Stomach (tissue), 9 donors: Measurements from ENCODE around the gene TMCC1. TPM values are rescaled to one million over a fixed set of nuclear protein-coding genes. Genes with fewer than 3 reads are reported as not detected.
"Not testable (repeated sequence)": the region's sequence is repeated elsewhere in the genome, so short reads cannot be mapped to it uniquely, and the experiment has no call there.

Source experiments
- DNase-seq, 2 donors: peaks; one replicate each; pipeline versions ENCODE4 v3.0.0 to v3.0.0-alpha.2; 2013 to 2019
- H3K27ac ChIP-seq, 5 donors: fragments of 200-600 bp in 4 of 5; sonication (generic) in 4 of 5; one replicate each; pipeline ENCODE4 v1.5.1; 2013 to 2019; ENCODE audit warnings: mild to moderate bottlenecking in 1 of 5, moderate library complexity in 1 of 5
- H3K27me3 ChIP-seq, 3 donors: fragments of 200-600 bp; sonication (generic); one replicate each; pipeline ENCODE4 v1.5.1; 2017 to 2019; ENCODE audit warnings: mixed run types in 1 of 3
- H3K36me3 ChIP-seq, 4 donors: fragments of 200-600 bp; sonication (generic); 1 replicate in 3 of 4; 2 replicates in 1 of 4; pipeline ENCODE4 v1.5.1; 2016 to 2019
- H3K4me1 ChIP-seq, 4 donors: fragments of 200-600 bp; sonication (generic); one replicate each; pipeline ENCODE4 v1.5.1; 2016 to 2019
- H3K4me3 ChIP-seq, 4 donors: fragments of 200-600 bp; sonication (generic) in 3 of 4; one replicate each; pipeline ENCODE4 v1.5.1; 2016 to 2019; ENCODE audit warnings: mild to moderate bottlenecking in 1 of 4
- H3K9me3 ChIP-seq, 4 donors: fragments of 200-600 bp; sonication (generic); one replicate each; pipeline ENCODE4 v1.5.1; 2016 to 2019
- EP300 ChIP-seq: sonication (generic); formaldehyde crosslinking; IDR thresholded peaks from one replicate; pipeline ENCODE4 v1.6.1; 2017; ENCODE audit warnings: antibody characterized with exemption
- POLR2A ChIP-seq, 4 donors: fragments of 450-650 bp; IDR thresholded peaks; one replicate each; pipeline ENCODE4 v1.6.1; 2016; ENCODE audit warnings: antibody characterized with exemption in 4 of 4, control low read depth in 2 of 4, mild to moderate bottlenecking in 1 of 4, moderate library complexity in 1 of 4
- POLR2AphosphoS5 ChIP-seq, 3 donors: sonication (generic); formaldehyde crosslinking; IDR thresholded peaks; one replicate each; pipeline ENCODE4 v1.6.1; 2016; ENCODE audit warnings: antibody characterized with exemption in 3 of 3
- WGBS, 5 donors: extraction: QIAGEN DNeasy Blood & Tissue Kit in 3 of 5; methylation state at CpG; one replicate each; pipeline versions ENCODE4 v1.1.5 to v1.1.7; 2013 to 2018; 5-methylcytosine and 5-hydroxymethylcytosine counted together
- intact Hi-C: fragments of 100-400 bp; cut with DNase I; formaldehyde crosslinking; loops from one replicate; pipeline ENCODE4 v1.15.1; 2023; ENCODE audit warnings: low total_unique reads
- polyA plus RNA-seq, 3 donors: library from polyadenylated mRNA; stranded (reverse); fragments of 200-250 nt; gene quantifications; one replicate each; pipeline ENCODE4 v1.2.3, GENCODE V29; 2013
- total RNA-seq, 5 donors: library from RNA; depleted of rRNA; stranded (reverse); fragments of >200 nt; gene quantifications; one replicate each; pipeline versions ENCODE4 v1.1.0 to v1.2.3, GENCODE V29; 2014 to 2016
- TF ChIP-seq, protein P1 (sequence below), 7 experiments: fragments of 450-650 bp in 4 of 7; fragments of 200-600 bp in 3 of 7; sonication (generic) in 3 of 7; IDR thresholded peaks; one replicate each; pipeline ENCODE4 v1.5.1; 2016 to 2019; ENCODE audit warnings: antibody characterized with exemption in 7 of 7, control low read depth in 2 of 7, mild to moderate bottlenecking in 1 of 7
- donor health status: healthy with polysubstance abuse.
- donor health status: Bipolar disorder and iron deficiency.
- donor health status: healthy.

The TMCC1 gene
- total and polyA plus RNA-seq, 8 donors, result 5.0 to 26.6 (median 9.3) TPM

GRCh38 chr3:129881261-129881660 lies 12.2 kb downstream of the TMCC1 start:
- 53 to 69% (median 65%) methylated on average over 2 of the region's 2 CpGs for WGBS, 5 donors
- Histone ChIP-seq H3K27ac (no peak overlapping the region), H3K36me3 (peaks cover 0 to 32% (median 28%) of the 10 kb centered on the region in 4 donors), H3K4me1 (peaks cover 0 to 31% (median 13%) of the 10 kb centered on the region in 4 donors), H3K4me3 (no peak overlapping the region), H3K27me3 (no peaks in the 10 kb centered on the region), H3K9me3 (no peaks in the 10 kb centered on the region)
- DNase-seq, result no peak
- TF ChIP-seq POLR2AphosphoS5 (IDR thresholded peaks at IDR 0.05) (no peak), EP300 (no peak), POLR2A (IDR thresholded peaks at IDR 0.05) (no peak)
- TF ChIP-seq, protein P1, sequence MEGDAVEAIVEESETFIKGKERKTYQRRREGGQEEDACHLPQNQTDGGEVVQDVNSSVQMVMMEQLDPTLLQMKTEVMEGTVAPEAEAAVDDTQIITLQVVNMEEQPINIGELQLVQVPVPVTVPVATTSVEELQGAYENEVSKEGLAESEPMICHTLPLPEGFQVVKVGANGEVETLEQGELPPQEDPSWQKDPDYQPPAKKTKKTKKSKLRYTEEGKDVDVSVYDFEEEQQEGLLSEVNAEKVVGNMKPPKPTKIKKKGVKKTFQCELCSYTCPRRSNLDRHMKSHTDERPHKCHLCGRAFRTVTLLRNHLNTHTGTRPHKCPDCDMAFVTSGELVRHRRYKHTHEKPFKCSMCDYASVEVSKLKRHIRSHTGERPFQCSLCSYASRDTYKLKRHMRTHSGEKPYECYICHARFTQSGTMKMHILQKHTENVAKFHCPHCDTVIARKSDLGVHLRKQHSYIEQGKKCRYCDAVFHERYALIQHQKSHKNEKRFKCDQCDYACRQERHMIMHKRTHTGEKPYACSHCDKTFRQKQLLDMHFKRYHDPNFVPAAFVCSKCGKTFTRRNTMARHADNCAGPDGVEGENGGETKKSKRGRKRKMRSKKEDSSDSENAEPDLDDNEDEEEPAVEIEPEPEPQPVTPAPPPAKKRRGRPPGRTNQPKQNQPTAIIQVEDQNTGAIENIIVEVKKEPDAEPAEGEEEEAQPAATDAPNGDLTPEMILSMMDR (IDR thresholded peaks at IDR 0.05), result no peak
- intact Hi-C loops, result no loop called here

DNA sequence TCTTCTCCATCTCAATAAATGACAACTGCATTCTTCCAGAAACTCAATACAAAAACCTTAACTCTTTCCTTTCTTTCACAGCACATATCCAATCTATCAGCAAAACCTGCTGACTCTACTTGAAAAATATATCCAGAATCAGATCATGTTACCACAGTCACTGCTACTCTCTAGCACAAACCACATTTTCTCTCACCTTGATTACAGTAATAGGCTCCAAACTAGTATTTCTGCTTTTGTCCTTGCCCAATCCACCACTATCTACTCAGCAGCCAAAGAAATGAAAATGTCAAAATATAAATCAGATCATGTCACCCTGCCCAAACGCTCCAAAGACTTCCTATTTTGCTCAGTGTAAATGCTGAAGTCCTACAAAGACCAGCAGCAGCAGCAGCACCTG lies 15.2 kb downstream of the TMCC1 start:
- no peak overlapping the region for H3K27ac ChIP-seq
- TF ChIP-seq POLR2AphosphoS5 (IDR thresholded peaks at IDR 0.05) (no peak), EP300 (no peak), POLR2A (IDR thresholded peaks at IDR 0.05) (no peak)
- TF ChIP-seq, protein P1 (IDR thresholded peaks at IDR 0.05), result no peak
- intact Hi-C loops, result no loop called here
- H3K4me3 ChIP-seq, result no peak overlapping the region
- no peak for DNase-seq
- peaks cover 0 to 31% (median 13%) of the 10 kb centered on the region in 4 donors for H3K4me1 ChIP-seq
- no peaks in the 10 kb centered on the region for H3K9me3 ChIP-seq
- no peaks in the 10 kb centered on the region for H3K27me3 ChIP-seq
- 29 to 75% (median 53%) methylated on average over 1 of the region's 1 CpG for WGBS, 5 donors
- peaks cover 0 to 59% (median 50%) of the 10 kb centered on the region in 4 donors for H3K36me3 ChIP-seq

- intact Hi-C loops, result not testable (repeated sequence)
- 89 to 100% (median 94%) methylated on average over 2 of the region's 2 CpGs for WGBS, 5 donors
These were observed 19.0 kb downstream of the TMCC1 start for GRCh38 chr3:129874479-129874878.

DNA sequence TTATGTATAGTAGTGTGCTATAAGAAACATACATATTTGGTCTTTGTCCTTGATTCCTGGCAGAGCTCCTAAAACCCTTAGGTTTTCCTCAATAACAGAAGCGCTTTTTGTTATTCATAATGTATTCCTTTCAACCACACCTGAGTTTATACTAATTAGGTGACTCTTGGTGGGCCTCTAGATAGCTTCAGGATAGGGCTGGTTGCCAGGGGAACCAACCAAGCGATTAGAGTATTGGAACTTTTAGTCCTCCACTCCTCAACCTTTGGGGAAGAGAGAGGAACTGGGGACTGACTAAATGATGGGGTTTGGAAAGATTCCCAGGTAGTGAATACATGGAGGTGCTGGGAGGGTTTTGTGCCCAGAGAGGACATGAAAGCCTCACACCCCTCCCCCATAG lies 24.6 kb downstream of the TMCC1 start:
- no peak for DNase-seq
- Histone ChIP-seq H3K36me3 (peaks cover 0 to 37% (median 7%) of the 10 kb centered on the region in 4 donors), H3K4me3 (no peak overlapping the region), H3K4me1 (peaks cover 0 to 36% (median 7%) of the 10 kb centered on the region in 4 donors), H3K27me3 (no peaks in the 10 kb centered on the region), H3K9me3 (no peaks in the 10 kb centered on the region), H3K27ac (no peak overlapping the region)
- TF ChIP-seq POLR2AphosphoS5 (IDR thresholded peaks at IDR 0.05), result no peak
- TF ChIP-seq POLR2A (IDR thresholded peaks at IDR 0.05), result no peak
- no peak for TF ChIP-seq EP300
- TF ChIP-seq, protein P1 (IDR thresholded peaks at IDR 0.05), result no peak
- intact Hi-C loops, result no loop called here
- 93 to 100% (median 96%) methylated on average over 2 of the region's 2 CpGs for WGBS, 5 donors

More at GRCh38 chr3:129874479-129874878, 19.0 kb downstream of the TMCC1 start:
- H3K4me3 ChIP-seq, DNase-seq, H3K27me3 ChIP-seq, H3K27ac ChIP-seq, H3K9me3 ChIP-seq: not testable (repeated sequence)
- Histone ChIP-seq H3K4me1 (peaks cover 0 to 20% (median 6%) of the 10 kb centered on the region in 4 donors), H3K36me3 (peaks cover 0 to 70% (median 45%) of the 10 kb centered on the region in 4 donors)

- 75 to 85% (median 79%) methylated on average over 5 of the region's 5 CpGs for WGBS, 5 donors
- Histone ChIP-seq H3K36me3 (peaks cover 0 to 24% (median 0%) of the 10 kb centered on the region in 4 donors), H3K4me3 (no peak overlapping the region), H3K4me1 (peaks cover 0 to 35% (median 7%) of the 10 kb centered on the region in 4 donors), H3K9me3 (no peaks in the 10 kb centered on the region), H3K27me3 (no peaks in the 10 kb centered on the region), H3K27ac (no peak overlapping the region)
- DNase-seq, result no peak
- TF ChIP-seq EP300 (no peak), POLR2AphosphoS5 (IDR thresholded peaks at IDR 0.05) (no peak), POLR2A (IDR thresholded peaks at IDR 0.05) (no peak)
- TF ChIP-seq, protein P1 (IDR thresholded peaks at IDR 0.05), result no peak
- intact Hi-C loops, result no loop called here
These were observed 25.9 kb downstream of the TMCC1 start for GRCh38 chr3:129867506-129868124.
